ENCODE results near the gene TRIM69. TPM values are rescaled to one million over a fixed set of nuclear protein-coding genes. Genes with fewer than 3 reads are reported as not detected.

The TRIM69 gene
- total RNA-seq, 1 donor from 2014 or later, result 12.3 TPM

DNA sequence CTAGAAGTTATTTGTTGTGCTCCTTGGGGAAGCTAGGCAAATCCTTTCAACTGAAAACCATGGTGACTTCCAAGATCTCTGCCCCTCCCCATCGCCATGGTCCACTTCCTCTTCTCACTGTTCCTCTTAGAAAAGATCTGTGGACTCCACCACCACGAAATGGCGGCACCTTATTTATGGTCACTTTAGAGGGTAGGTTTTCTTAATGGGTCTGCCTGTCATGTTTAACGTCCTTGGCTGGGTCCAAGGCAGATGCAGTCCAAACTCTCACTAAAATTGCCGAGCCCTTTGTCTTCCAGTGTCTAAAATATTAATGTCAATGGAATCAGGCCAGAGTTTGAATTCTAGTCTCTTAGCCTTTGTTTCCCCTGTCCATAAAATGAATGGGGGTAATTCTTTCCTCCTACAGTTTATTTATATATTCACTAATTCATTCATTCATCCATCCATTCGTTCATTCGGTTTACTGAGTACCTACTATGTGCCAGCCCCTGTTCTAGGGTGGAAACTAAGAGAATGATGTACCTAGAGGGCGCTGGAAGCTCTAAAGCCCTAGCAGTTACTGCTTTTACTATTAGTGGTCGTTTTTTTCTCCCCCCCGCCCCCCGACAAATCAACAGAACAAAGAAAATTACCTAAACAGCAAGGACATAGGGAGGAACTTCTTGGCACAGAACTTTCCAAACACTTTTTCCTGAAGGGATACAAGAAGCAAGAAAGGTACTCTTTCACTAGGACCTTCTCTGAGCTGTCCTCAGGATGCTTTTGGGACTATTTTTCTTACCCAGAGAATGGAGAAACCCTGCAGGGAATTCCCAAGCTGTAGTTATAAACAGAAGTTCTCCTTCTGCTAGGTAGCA is 25.9 kb upstream of the TRIM69 start:
- TF ChIP-seq, protein P1, sequence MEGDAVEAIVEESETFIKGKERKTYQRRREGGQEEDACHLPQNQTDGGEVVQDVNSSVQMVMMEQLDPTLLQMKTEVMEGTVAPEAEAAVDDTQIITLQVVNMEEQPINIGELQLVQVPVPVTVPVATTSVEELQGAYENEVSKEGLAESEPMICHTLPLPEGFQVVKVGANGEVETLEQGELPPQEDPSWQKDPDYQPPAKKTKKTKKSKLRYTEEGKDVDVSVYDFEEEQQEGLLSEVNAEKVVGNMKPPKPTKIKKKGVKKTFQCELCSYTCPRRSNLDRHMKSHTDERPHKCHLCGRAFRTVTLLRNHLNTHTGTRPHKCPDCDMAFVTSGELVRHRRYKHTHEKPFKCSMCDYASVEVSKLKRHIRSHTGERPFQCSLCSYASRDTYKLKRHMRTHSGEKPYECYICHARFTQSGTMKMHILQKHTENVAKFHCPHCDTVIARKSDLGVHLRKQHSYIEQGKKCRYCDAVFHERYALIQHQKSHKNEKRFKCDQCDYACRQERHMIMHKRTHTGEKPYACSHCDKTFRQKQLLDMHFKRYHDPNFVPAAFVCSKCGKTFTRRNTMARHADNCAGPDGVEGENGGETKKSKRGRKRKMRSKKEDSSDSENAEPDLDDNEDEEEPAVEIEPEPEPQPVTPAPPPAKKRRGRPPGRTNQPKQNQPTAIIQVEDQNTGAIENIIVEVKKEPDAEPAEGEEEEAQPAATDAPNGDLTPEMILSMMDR (IDR thresholded peaks at IDR 0.05; ENCODE audit: insufficient read depth, low read length, poor library complexity, severe bottlenecking), result peak; percentile 59
- Histone ChIP-seq H3K36me3 (ENCODE audit: control insufficient read depth, insufficient read depth, low read length) (no peaks in the 10 kb centered on the region), H3K4me3 (ENCODE audit: low read depth, low read length) (peak overlapping the region; percentile 74), H3K27me3 (ENCODE audit: control insufficient read depth, insufficient read depth, low read length) (no peaks in the 10 kb centered on the region)
- no peak for DNase-seq (ENCODE audit: low read depth)

DNA sequence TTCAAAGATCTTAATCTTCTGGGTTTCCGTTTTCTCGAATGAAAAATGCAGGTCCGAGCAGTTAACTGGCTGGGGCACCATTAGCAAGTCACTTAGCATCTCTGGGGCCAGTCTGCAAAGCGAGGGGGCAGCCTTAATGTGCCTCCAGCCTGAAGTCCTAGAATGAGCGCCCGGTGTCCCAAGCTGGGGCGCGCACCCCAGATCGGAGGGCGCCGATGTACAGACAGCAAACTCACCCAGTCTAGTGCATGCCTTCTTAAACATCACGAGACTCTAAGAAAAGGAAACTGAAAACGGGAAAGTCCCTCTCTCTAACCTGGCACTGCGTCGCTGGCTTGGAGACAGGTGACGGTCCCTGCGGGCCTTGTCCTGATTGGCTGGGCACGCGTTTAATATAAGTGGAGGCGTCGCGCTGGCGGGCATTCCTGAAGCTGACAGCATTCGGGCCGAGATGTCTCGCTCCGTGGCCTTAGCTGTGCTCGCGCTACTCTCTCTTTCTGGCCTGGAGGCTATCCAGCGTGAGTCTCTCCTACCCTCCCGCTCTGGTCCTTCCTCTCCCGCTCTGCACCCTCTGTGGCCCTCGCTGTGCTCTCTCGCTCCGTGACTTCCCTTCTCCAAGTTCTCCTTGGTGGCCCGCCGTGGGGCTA is 25.1 kb upstream of the TRIM69 start, which contains the start of the genes B2M and PATL2:
Gene B2M (plus strand): TSS at position 422 of the 647 bp plus-strand sequence. CDS start 30 bp downstream, at position 452.
Gene PATL2 (minus strand): TSS at position 228 of the 647 bp plus-strand sequence. CDS start 34,833 bp downstream, outside the sequence.
- Histone ChIP-seq H3K36me3 (ENCODE audit: control insufficient read depth, insufficient read depth, low read length) (no peaks in the 10 kb centered on the region), H3K4me3 (ENCODE audit: low read depth, low read length) (peak within 1 kb of the TSS; percentile 74), H3K27me3 (ENCODE audit: control insufficient read depth, insufficient read depth, low read length) (no peaks in the 10 kb centered on the region)
- TF ChIP-seq, protein P1 (IDR thresholded peaks at IDR 0.05; ENCODE audit: insufficient read depth, low read length, poor library complexity, severe bottlenecking), result no peak
- peak; percentile 77 for DNase-seq (ENCODE audit: low read depth)

DNA sequence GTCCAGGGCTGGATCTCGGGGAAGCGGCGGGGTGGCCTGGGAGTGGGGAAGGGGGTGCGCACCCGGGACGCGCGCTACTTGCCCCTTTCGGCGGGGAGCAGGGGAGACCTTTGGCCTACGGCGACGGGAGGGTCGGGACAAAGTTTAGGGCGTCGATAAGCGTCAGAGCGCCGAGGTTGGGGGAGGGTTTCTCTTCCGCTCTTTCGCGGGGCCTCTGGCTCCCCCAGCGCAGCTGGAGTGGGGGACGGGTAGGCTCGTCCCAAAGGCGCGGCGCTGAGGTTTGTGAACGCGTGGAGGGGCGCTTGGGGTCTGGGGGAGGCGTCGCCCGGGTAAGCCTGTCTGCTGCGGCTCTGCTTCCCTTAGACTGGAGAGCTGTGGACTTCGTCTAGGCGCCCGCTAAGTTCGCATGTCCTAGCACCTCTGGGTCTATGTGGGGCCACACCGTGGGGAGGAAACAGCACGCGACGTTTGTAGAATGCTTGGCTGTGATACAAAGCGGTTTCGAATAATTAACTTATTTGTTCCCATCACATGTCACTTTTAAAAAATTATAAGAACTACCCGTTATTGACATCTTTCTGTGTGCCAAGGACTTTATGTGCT is 24.5 kb upstream of the TRIM69 start:
- TF ChIP-seq, protein P1 (IDR thresholded peaks at IDR 0.05; ENCODE audit: insufficient read depth, low read length, poor library complexity, severe bottlenecking), result no peak
- DNase-seq (ENCODE audit: low read depth), result no peak
- H3K4me3 ChIP-seq (ENCODE audit: low read depth, low read length), result peak overlapping the region; percentile 74
- no peaks in the 10 kb centered on the region for H3K27me3 ChIP-seq (ENCODE audit: control insufficient read depth, insufficient read depth, low read length)
- peaks cover 2% of the 10 kb centered on the region for H3K36me3 ChIP-seq (ENCODE audit: control insufficient read depth, insufficient read depth, low read length)

DNA sequence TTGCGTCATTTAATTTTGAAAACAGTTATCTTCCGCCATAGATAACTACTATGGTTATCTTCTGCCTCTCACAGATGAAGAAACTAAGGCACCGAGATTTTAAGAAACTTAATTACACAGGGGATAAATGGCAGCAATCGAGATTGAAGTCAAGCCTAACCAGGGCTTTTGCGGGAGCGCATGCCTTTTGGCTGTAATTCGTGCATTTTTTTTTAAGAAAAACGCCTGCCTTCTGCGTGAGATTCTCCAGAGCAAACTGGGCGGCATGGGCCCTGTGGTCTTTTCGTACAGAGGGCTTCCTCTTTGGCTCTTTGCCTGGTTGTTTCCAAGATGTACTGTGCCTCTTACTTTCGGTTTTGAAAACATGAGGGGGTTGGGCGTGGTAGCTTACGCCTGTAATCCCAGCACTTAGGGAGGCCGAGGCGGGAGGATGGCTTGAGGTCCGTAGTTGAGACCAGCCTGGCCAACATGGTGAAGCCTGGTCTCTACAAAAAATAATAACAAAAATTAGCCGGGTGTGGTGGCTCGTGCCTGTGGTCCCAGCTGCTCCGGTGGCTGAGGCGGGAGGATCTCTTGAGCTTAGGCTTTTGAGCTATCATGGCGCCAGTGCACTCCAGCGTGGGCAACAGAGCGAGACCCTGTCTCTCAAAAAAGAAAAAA is 23.9 kb upstream of the TRIM69 start:
- Histone ChIP-seq H3K36me3 (ENCODE audit: control insufficient read depth, insufficient read depth, low read length) (peaks cover 2% of the 10 kb centered on the region), H3K27me3 (ENCODE audit: control insufficient read depth, insufficient read depth, low read length) (no peaks in the 10 kb centered on the region), H3K4me3 (ENCODE audit: low read depth, low read length) (peak overlapping the region; percentile 74)
- DNase-seq (ENCODE audit: low read depth), result peak; percentile 29
- TF ChIP-seq, protein P1 (IDR thresholded peaks at IDR 0.05; ENCODE audit: insufficient read depth, low read length, poor library complexity, severe bottlenecking), result no peak

DNA sequence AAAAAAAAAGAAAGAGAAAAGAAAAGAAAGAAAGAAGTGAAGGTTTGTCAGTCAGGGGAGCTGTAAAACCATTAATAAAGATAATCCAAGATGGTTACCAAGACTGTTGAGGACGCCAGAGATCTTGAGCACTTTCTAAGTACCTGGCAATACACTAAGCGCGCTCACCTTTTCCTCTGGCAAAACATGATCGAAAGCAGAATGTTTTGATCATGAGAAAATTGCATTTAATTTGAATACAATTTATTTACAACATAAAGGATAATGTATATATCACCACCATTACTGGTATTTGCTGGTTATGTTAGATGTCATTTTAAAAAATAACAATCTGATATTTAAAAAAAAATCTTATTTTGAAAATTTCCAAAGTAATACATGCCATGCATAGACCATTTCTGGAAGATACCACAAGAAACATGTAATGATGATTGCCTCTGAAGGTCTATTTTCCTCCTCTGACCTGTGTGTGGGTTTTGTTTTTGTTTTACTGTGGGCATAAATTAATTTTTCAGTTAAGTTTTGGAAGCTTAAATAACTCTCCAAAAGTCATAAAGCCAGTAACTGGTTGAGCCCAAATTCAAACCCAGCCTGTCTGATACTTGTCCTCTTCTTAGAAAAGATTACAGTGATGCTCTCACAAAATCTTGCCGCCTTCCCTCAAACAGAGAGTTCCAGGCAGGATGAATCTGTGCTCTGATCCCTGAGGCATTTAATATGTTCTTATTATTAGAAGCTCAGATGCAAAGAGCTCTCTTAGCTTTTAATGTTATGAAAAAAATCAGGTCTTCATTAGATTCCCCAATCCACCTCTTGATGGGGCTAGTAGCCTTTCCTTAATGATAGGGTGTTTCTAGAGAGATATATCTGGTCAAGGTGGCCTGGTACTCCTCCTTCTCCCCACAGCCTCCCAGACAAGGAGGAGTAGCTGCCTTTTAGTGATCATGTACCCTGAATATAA is 23.0 kb upstream of the TRIM69 start:
- TF ChIP-seq, protein P1 (IDR thresholded peaks at IDR 0.05; ENCODE audit: insufficient read depth, low read length, poor library complexity, severe bottlenecking), result peak; percentile 15
- no peaks in the 10 kb centered on the region for H3K27me3 ChIP-seq (ENCODE audit: control insufficient read depth, insufficient read depth, low read length)
- peak overlapping the region; percentile 74 for H3K4me3 ChIP-seq (ENCODE audit: low read depth, low read length)
- H3K36me3 ChIP-seq (ENCODE audit: control insufficient read depth, insufficient read depth, low read length), result peaks cover 2% of the 10 kb centered on the region
- DNase-seq (ENCODE audit: low read depth), result no peak

All from kidney epithelial cell (primary cell).